Caco-2 (cell line): Measurements from ENCODE around the gene TAS1R2. TPM values are rescaled to one million over a fixed set of nuclear protein-coding genes. Genes with fewer than 3 reads are reported as not detected.

Source experiments
- BruUV-seq: library from RNA; stranded (reverse); fragments of 400-500 nt; replicated peaks from 2 replicates; lab custom pipeline; 2021; lab: Mats Ljungman, UMichigan
- CTCF ChIA-PET: fragments of 300-600 bp; sonication (Branson Sonifier 250); formaldehyde crosslinking; loops from one replicate; lab custom pipeline; 2022; ENCODE audit warnings: antibody characterized with exemption; lab: Charles Lee
- POLR2A ChIA-PET: fragments of 300-600 bp; sonication (Branson Sonifier 250); formaldehyde crosslinking; loops from one replicate; lab custom pipeline; 2022; ENCODE audit warnings: antibody characterized with exemption; lab: Charles Lee
- DNase-seq, 2 experiments: peaks; one replicate each; pipeline versions ENCODE4 v3.0.0 to v3.0.0-alpha.2; 2020 to 2022
- H3K27me3 ChIP-seq: replicated peaks from 2 replicates; pipeline ENCODE4 v1.6.0; 2011; ENCODE audit warnings: low read length; ENCODE audit not compliant: control insufficient read depth, insufficient read depth
- H3K36me3 ChIP-seq: 2 replicates; pipeline ENCODE4 v1.5.1; 2011; ENCODE audit warnings: low read length; ENCODE audit not compliant: control insufficient read depth, insufficient read depth
- H3K4me1 ChIP-seq: fragments of 250-450 bp; sonication (Bioruptor Pico); 2 replicates; pipeline ENCODE4 v1.5.1; 2020; ENCODE audit warnings: mild to moderate bottlenecking
- H3K4me3 ChIP-seq: 2 replicates; pipeline ENCODE4 v1.5.1; 2011; ENCODE audit warnings: low read depth, mild to moderate bottlenecking, control low read depth, low read length
- H3K9me3 ChIP-seq: fragments of 250-450 bp; sonication (Bioruptor Pico); 2 replicates; pipeline ENCODE4 v1.5.1; 2020; ENCODE audit warnings: mild to moderate bottlenecking, moderate library complexity
- H3K27ac Mint-ChIP-seq: one replicate; pipeline ENCODE4 v1.8.0; 2022; ENCODE audit warnings: mixed read lengths; ENCODE audit not compliant: unreplicated experiment
- H3K27me3 Mint-ChIP-seq: one replicate; pipeline ENCODE4 v1.8.0; 2022; ENCODE audit warnings: mixed read lengths; ENCODE audit not compliant: insufficient read depth, unreplicated experiment
- H3K36me3 Mint-ChIP-seq: one replicate; pipeline ENCODE4 v1.8.0; 2022; ENCODE audit warnings: mild to moderate bottlenecking, mixed read lengths; ENCODE audit not compliant: insufficient read depth, unreplicated experiment
- H3K4me1 Mint-ChIP-seq: one replicate; pipeline ENCODE4 v1.8.0; 2022; ENCODE audit warnings: low read depth, mixed read lengths; ENCODE audit not compliant: unreplicated experiment
- H3K4me3 Mint-ChIP-seq: one replicate; pipeline ENCODE4 v1.8.0; 2022; ENCODE audit warnings: mild to moderate bottlenecking, moderate library complexity, mixed read lengths; ENCODE audit not compliant: unreplicated experiment
- H3K9me3 Mint-ChIP-seq: one replicate; pipeline ENCODE4 v1.8.0; 2022; ENCODE audit warnings: mixed read lengths; ENCODE audit not compliant: unreplicated experiment
- CTCF ChIP-seq, 2 experiments: fragments of 200-600 bp in 1 of 2; IDR thresholded peaks; 1 replicate in 1 of 2; 2 replicates in 1 of 2; pipeline versions ENCODE4 v1.5.1 to v1.8.0; 2011 to 2022; ENCODE audit warnings: antibody characterized with exemption in 1 of 2, control low read depth in 1 of 2, inconsistent platforms in 1 of 2, low read depth in 1 of 2, low read length in 1 of 2, mild to moderate bottlenecking in 1 of 2, moderate library complexity in 1 of 2; ENCODE audit not compliant: insufficient read depth in 1 of 2, severe bottlenecking in 1 of 2, unreplicated experiment in 1 of 2
- intact Hi-C: fragments of 100-400 bp; cut with micrococcal nuclease; formaldehyde crosslinking; loops from one replicate; pipeline ENCODE4 v1.10.0; 2022; ENCODE audit not compliant: unreplicated experiment
- total RNA-seq: library from RNA; stranded (reverse); gene quantifications from 2 replicates; pipeline ENCODE4 v1.2.3, GENCODE V29; 2022

TAS1R2 gene
- total RNA-seq, 1 experiment from 2014 or later: not detected

- Histone ChIP-seq H3K4me1 (no peaks in the 10 kb centered on the region), H3K4me3 (no peak overlapping the region), H3K36me3 (no peaks in the 10 kb centered on the region), H3K9me3 (no peaks in the 10 kb centered on the region), H3K27me3 (no peaks in the 10 kb centered on the region)
- H3K27me3 Mint-ChIP-seq: peaks cover 15% of the 10 kb centered on the region
- no peaks in the 10 kb centered on the region for H3K4me1 Mint-ChIP-seq
- BruUV-seq: no TSS peak
- no peaks in the 10 kb centered on the region for H3K9me3 Mint-ChIP-seq
- TF ChIP-seq CTCF (IDR thresholded peaks at IDR 0.05; ENCODE audit: insufficient read depth in 1 of 2, low read depth in 1 of 2, low read length in 1 of 2, severe bottlenecking in 1 of 2, unreplicated experiment in 1 of 2): no peak
- H3K27ac Mint-ChIP-seq: no peak overlapping the region
- intact Hi-C loops: no loop called here
- ChIA-PET POLR2A (no interaction called here), CTCF (no interaction called here)
- no peak for DNase-seq
- no peak overlapping the region for H3K4me3 Mint-ChIP-seq
- no peaks in the 10 kb centered on the region for H3K36me3 Mint-ChIP-seq
Measured at GRCh38 chr1:18811733-18812452, 47.6 kb downstream of the TAS1R2 start.

GRCh38 chr1:18809953-18810899, 49.2 kb downstream of the TAS1R2 start:
- H3K27me3 Mint-ChIP-seq: peaks cover 9% of the 10 kb centered on the region
- H3K27ac Mint-ChIP-seq: no peak overlapping the region
- no peaks in the 10 kb centered on the region for H3K4me1 Mint-ChIP-seq
- no peaks in the 10 kb centered on the region for H3K27me3 ChIP-seq
- H3K4me3 ChIP-seq: no peak overlapping the region
- POLR2A ChIA-PET: no interaction called here
- TF ChIP-seq CTCF (IDR thresholded peaks at IDR 0.05; ENCODE audit: insufficient read depth in 1 of 2, low read depth in 1 of 2, low read length in 1 of 2, severe bottlenecking in 1 of 2, unreplicated experiment in 1 of 2): no peak
- intact Hi-C loops: no loop called here
- no peaks in the 10 kb centered on the region for H3K9me3 Mint-ChIP-seq
- H3K36me3 Mint-ChIP-seq: no peaks in the 10 kb centered on the region
- no TSS peak for BruUV-seq
- no peaks in the 10 kb centered on the region for H3K4me1 ChIP-seq
- no peak for DNase-seq
- CTCF ChIA-PET: no interaction called here
- no peaks in the 10 kb centered on the region for H3K9me3 ChIP-seq
- no peaks in the 10 kb centered on the region for H3K36me3 ChIP-seq
- H3K4me3 Mint-ChIP-seq: no peak overlapping the region

- Histone ChIP-seq H3K4me1 (no peaks in the 10 kb centered on the region), H3K4me3 (no peak overlapping the region), H3K36me3 (no peaks in the 10 kb centered on the region), H3K27me3 (no peaks in the 10 kb centered on the region), H3K9me3 (no peaks in the 10 kb centered on the region)
- intact Hi-C loops: no loop called here
- no TSS peak for BruUV-seq
- H3K27ac Mint-ChIP-seq: no peak overlapping the region
- H3K4me3 Mint-ChIP-seq: no peak overlapping the region
- no peaks in the 10 kb centered on the region for H3K4me1 Mint-ChIP-seq
- H3K9me3 Mint-ChIP-seq: no peaks in the 10 kb centered on the region
- CTCF ChIA-PET: no interaction called here
- peaks cover 14% of the 10 kb centered on the region for H3K27me3 Mint-ChIP-seq
- no peaks in the 10 kb centered on the region for H3K36me3 Mint-ChIP-seq
- DNase-seq: no peak
- no peak for TF ChIP-seq CTCF (IDR thresholded peaks at IDR 0.05; ENCODE audit: insufficient read depth in 1 of 2, low read depth in 1 of 2, low read length in 1 of 2, severe bottlenecking in 1 of 2, unreplicated experiment in 1 of 2)
- POLR2A ChIA-PET: no interaction called here
Measured at GRCh38 chr1:18808550-18808949, 50.9 kb downstream of the TAS1R2 start.
